Skeletal muscle tissue (tissue), 4 donors: ENCODE measurements around the gene MTRFR. TPM values are rescaled to one million over a fixed set of nuclear protein-coding genes. Genes with fewer than 3 reads are reported as not detected.
"Not testable (repeated sequence)": the region's sequence is repeated elsewhere in the genome, so short reads cannot be mapped to it uniquely, and the experiment has no call there.

Source experiments
- H3K27ac ChIP-seq: one replicate; pipeline ENCODE4 v1.7.0; 2013; ENCODE audit warnings: mild to moderate bottlenecking, low read depth, low read length, inconsistent platforms
- H3K27me3 ChIP-seq, 3 donors: one replicate each; pipeline ENCODE4 v1.7.0; 2013; ENCODE audit warnings: low read length in 3 of 3; ENCODE audit not compliant: control insufficient read depth in 3 of 3, insufficient read depth in 3 of 3
- H3K36me3 ChIP-seq, 3 donors: one replicate each; pipeline ENCODE4 v1.7.0; 2013; ENCODE audit warnings: low read length in 3 of 3; ENCODE audit not compliant: control insufficient read depth in 3 of 3, insufficient read depth in 3 of 3
- H3K4me1 ChIP-seq, 3 donors: one replicate each; pipeline ENCODE4 v1.7.0; 2013; ENCODE audit warnings: low read length in 3 of 3, mild to moderate bottlenecking in 3 of 3; ENCODE audit not compliant: control insufficient read depth in 3 of 3, insufficient read depth in 3 of 3
- H3K4me3 ChIP-seq, 3 donors: one replicate each; pipeline ENCODE4 v1.7.0; 2013; ENCODE audit warnings: low read length in 3 of 3
- H3K9ac ChIP-seq, 3 donors: one replicate each; pipeline ENCODE4 v1.7.0; 2013; ENCODE audit warnings: low read length in 3 of 3, mild to moderate bottlenecking in 3 of 3, moderate library complexity in 2 of 3, low read depth in 1 of 3
- H3K9me3 ChIP-seq, 3 donors: one replicate each; pipeline ENCODE4 v1.7.0; 2013; ENCODE audit warnings: low read length in 3 of 3; ENCODE audit not compliant: control insufficient read depth in 3 of 3
- total RNA-seq: library from RNA; depleted of rRNA; stranded (reverse); fragments of >200 nt; gene quantifications from one replicate; pipeline ENCODE4 v1.2.3, GENCODE V29; 2014
- donor health status: Osteomylitis.

The MTRFR gene
- 12.0 TPM for total RNA-seq

GRCh38 chr12:123232807-123233504, at the start of gene MTRFR, which contains the start of gene MPHOSPH9:
TSS of gene MTRFR (plus strand) at chr12:123233436. CDS start at chr12:123253675, 20,239 bp downstream.
TSS of gene MPHOSPH9 (minus strand) at chr12:123233141. CDS start at chr12:123230364, 2,777 bp downstream.
- no peaks in the 10 kb centered on the region for H3K27me3 ChIP-seq
- no peaks in the 10 kb centered on the region for H3K9me3 ChIP-seq
- peaks cover 17 to 34% (median 29%) of the 10 kb centered on the region in 3 donors for H3K4me1 ChIP-seq
- H3K9ac ChIP-seq = peak within 1 kb of the TSS; percentile 98 to 100 (median 98)
- peak within 1 kb of the TSS; percentile 99 for H3K4me3 ChIP-seq
- H3K36me3 ChIP-seq = peaks cover 0 to 4% (median 3%) of the 10 kb centered on the region in 3 donors
- H3K27ac ChIP-seq = peak within 1 kb of the TSS; percentile 98

DNA sequence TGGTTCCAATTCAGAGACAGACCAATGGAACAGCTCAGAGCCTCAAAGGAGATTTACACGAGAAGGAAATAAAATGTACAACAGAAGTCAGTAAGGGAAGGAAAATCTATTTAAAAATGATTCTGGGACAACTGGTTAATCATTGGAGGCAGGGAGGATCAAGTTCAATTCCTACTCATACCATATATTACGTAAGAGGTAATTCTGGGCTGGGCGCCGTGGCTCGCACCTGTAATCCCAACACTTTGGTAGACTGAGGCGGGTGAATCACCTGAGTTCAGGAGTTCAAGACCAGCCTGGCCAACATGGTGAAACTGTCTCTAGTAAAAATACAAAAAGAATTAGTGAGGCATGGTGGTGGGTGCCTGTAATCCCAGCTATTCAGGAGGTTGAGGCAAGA, 45.6 kb upstream of the MTRFR start:
- Histone ChIP-seq H3K36me3 (peaks cover 2 to 22% (median 19%) of the 10 kb centered on the region in 3 donors), H3K4me3 (no peak overlapping the region), H3K9ac (no peak overlapping the region), H3K9me3 (no peaks in the 10 kb centered on the region), H3K4me1 (no peaks in the 10 kb centered on the region), H3K27ac (no peak overlapping the region), H3K27me3 (no peaks in the 10 kb centered on the region)

DNA sequence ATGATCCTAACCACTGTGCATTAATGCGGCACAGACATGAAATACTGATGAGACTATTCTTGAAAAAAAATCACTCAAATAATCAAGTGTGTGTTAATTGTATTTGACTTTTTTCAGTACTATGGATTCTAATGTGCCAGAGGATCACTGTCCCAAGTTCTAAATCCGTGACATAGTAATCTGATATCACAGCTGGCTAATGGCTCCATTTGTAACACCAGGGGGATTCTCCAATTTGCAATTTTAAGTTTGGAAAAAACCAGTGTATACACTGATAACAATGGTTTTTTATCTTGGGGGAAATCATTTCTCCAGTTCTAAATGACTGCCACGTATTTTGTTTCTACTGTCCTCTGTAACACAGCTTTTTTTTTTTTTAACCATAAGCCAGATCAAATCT, 33.3 kb upstream of the MTRFR start:
- H3K4me1 ChIP-seq = no peaks in the 10 kb centered on the region
- H3K4me3 ChIP-seq = no peak overlapping the region
- no peak overlapping the region for H3K9ac ChIP-seq
- H3K27ac ChIP-seq = no peak overlapping the region
- H3K36me3 ChIP-seq = peaks cover 9 to 26% (median 19%) of the 10 kb centered on the region in 3 donors
- H3K9me3 ChIP-seq = no peaks in the 10 kb centered on the region
- no peaks in the 10 kb centered on the region for H3K27me3 ChIP-seq

- H3K4me1 ChIP-seq = no peaks in the 10 kb centered on the region
- H3K9ac ChIP-seq = no peak overlapping the region
- H3K27ac ChIP-seq = no peak overlapping the region
- H3K9me3 ChIP-seq = no peaks in the 10 kb centered on the region
- no peak overlapping the region for H3K4me3 ChIP-seq
- no peaks in the 10 kb centered on the region for H3K27me3 ChIP-seq
- H3K36me3 ChIP-seq = peaks cover 10 to 27% (median 21%) of the 10 kb centered on the region in 3 donors
Measured at GRCh38 chr12:123200414-123200813, 32.8 kb upstream of the MTRFR start.

- H3K4me1 ChIP-seq, H3K9me3 ChIP-seq, H3K4me3 ChIP-seq, H3K27me3 ChIP-seq, H3K27ac ChIP-seq, H3K9ac ChIP-seq: not testable (repeated sequence)
- H3K36me3 ChIP-seq = peaks cover 10 to 32% (median 21%) of the 10 kb centered on the region in 3 donors
Measured at GRCh38 chr12:123206794-123207193, 26.4 kb upstream of the MTRFR start.

DNA sequence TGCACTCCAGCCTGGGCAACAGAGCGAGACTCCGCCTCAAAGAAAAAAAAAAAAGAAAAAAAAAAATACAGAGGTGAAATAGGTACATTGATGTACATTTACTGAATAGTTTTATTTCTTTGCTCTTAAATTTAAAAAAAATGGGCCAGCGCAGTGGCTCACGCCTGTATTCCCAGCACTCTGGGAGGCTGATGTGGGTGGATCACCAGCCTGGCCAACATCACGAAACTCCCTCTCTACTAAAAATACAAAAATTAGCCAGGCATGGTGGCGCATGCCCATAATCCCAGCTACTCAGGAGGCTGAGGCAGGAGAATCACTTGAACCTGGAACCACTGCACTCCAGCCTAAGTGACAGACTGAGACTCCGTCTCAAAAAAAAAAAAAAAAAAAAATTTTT, 25.4 kb upstream of the MTRFR start:
- H3K36me3 ChIP-seq = peaks cover 7 to 25% (median 20%) of the 10 kb centered on the region in 3 donors
- H3K4me1 ChIP-seq, H3K27me3 ChIP-seq, H3K9me3 ChIP-seq, H3K4me3 ChIP-seq, H3K9ac ChIP-seq, H3K27ac ChIP-seq: not testable (repeated sequence)

DNA sequence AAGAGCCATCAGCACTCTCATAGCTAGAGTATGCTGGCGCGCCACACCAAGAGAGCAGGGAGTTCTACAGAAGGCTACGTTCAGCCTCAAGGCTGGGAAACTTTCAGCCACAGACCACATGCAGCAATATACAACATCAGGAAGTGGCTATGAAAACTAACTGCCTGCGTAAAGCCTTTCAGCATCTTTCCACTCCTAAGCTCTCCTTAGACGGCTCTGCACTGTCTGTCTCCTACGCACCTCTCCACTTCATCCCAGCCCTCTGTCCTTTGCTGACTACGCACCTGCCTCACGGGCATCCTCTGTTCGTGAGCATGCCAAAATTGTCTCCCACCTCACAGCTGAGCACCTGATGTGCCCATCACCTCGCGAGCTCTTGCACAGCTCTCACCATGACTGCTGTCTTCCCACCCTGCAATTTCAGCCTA, 10.0 kb upstream of the MTRFR start:
- Histone ChIP-seq H3K4me3 (no peak overlapping the region), H3K9me3 (no peaks in the 10 kb centered on the region), H3K36me3 (peaks cover 3 to 15% (median 13%) of the 10 kb centered on the region in 3 donors), H3K4me1 (no peaks in the 10 kb centered on the region), H3K9ac (no peak overlapping the region), H3K27ac (no peak overlapping the region), H3K27me3 (no peaks in the 10 kb centered on the region)

GRCh38 chr12:123225443-123225842, 7.8 kb upstream of the MTRFR start:
- Histone ChIP-seq H3K27ac (no peak overlapping the region), H3K27me3 (no peaks in the 10 kb centered on the region), H3K9ac (no peak overlapping the region), H3K4me1 (peaks cover 0 to under 1% (median 0%) of the 10 kb centered on the region in 3 donors), H3K36me3 (peaks cover 1 to 15% (median 14%) of the 10 kb centered on the region in 3 donors), H3K4me3 (no peak overlapping the region), H3K9me3 (no peaks in the 10 kb centered on the region)

- Histone ChIP-seq H3K9me3 (no peaks in the 10 kb centered on the region), H3K4me3 (no peak overlapping the region), H3K27me3 (no peaks in the 10 kb centered on the region), H3K36me3 (peaks cover 0 to 10% (median 6%) of the 10 kb centered on the region in 3 donors), H3K4me1 (peaks cover 5 to 13% (median 11%) of the 10 kb centered on the region in 3 donors), H3K27ac (no peak overlapping the region), H3K9ac (no peak overlapping the region)
Measured at GRCh38 chr12:123227581-123228258, 5.5 kb upstream of the MTRFR start.

DNA sequence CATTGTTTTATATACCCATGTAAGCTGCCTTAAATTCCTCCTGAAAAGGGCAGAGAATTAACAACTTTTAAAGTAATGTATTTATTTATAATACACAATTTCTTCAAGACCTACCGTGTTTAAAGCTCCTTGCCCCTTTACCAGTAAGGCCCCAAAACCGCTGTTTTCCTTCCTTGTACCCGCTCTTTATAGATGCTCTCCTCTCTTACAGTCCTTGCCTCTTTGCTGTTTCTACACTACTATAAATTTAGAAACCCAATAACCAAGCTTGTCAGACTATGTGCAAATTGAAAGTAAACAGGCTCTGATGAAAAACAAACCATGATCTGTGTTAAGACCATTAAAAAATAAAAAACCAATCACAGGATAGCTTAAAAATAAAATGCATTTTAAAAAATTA, 4.2 kb upstream of the MTRFR start:
- H3K9ac ChIP-seq = no peak overlapping the region
- H3K27ac ChIP-seq = no peak overlapping the region
- H3K4me3 ChIP-seq = peak overlapping the region in 1 of 3 donors; percentile 7

More for the DNA sequence above, 4.2 kb upstream of the MTRFR start:
- peaks cover 10 to 21% (median 15%) of the 10 kb centered on the region in 3 donors for H3K4me1 ChIP-seq
- no peaks in the 10 kb centered on the region for H3K27me3 ChIP-seq
- no peaks in the 10 kb centered on the region for H3K9me3 ChIP-seq
- peaks cover 0 to 5% (median 0%) of the 10 kb centered on the region in 3 donors for H3K36me3 ChIP-seq
